ENCODE measurements around the gene PBRM1. TPM values are rescaled to one million over a fixed set of nuclear protein-coding genes. Genes with fewer than 3 reads are reported as not detected.

The PBRM1 gene
- total RNA-seq, 2 experiments from 2014 or later = 75.7 to 91.1 TPM

DNA sequence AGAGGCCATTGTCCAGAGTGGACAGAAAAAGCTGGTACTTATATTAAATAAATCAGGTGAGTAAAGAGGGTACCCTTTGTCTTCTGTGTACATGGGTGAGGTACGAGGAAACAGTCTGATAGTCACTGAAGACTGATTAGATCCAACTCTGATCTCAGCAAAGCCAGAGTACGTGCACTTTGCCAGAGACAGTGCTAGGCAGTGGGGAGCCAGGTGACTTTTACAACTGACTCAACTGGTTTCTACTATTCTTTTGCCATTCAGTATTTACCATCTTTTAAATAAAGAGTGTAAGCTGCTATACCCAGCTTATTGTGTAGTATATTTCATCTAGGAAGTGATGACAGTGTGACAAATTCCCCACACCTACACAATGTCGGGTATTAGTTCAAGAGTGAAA lies 3.4 kb upstream of the PBRM1 start:
- Histone ChIP-seq H3K27ac (ENCODE audit: low read depth, low read length, poor library complexity, severe bottlenecking) (no peak overlapping the region), H4K20me1 (ENCODE audit: insufficient read depth, low read length) (peaks cover 27% of the 10 kb centered on the region), H2AFZ (ENCODE audit: low read length) (no peak overlapping the region), H3K79me2 (ENCODE audit: insufficient read depth, low read depth, low read length) (peaks cover 73% of the 10 kb centered on the region), H3K4me1 (ENCODE audit: insufficient read depth, low read length, poor library complexity, severe bottlenecking) (peaks cover 29% of the 10 kb centered on the region), H3K4me2 (ENCODE audit: low read length) (peak overlapping the region; percentile 90; the same call in 1 of the 2 replicates), H3K36me3 (ENCODE audit: insufficient read depth, low read length) (peaks cover 81% of the 10 kb centered on the region), H3K4me3 (ENCODE audit: low read depth, low read length, poor library complexity, severe bottlenecking) (no peak overlapping the region), H3K9me2 (ENCODE audit: insufficient read depth, low read length) (no peaks in the 10 kb centered on the region), H3K9me3 (ENCODE audit: low read length) (no peaks in the 10 kb centered on the region)
- intact Hi-C loops (cut with micrococcal nuclease; ENCODE audit: unreplicated experiment) = loop anchor here (5.0 kb wide), 2 partner anchors 232 to 358 kb away; partner anchors contain the start of genes NISCH and SFMBT1
- ChIA-PET CTCF (ENCODE audit: unreplicated experiment) (interaction anchor here (0.6 kb wide), 1 partner anchor 65 kb away, joined by 3 read pairs; no protein-coding TSS in a partner anchor), POLR2A (interaction anchor here (0.5 to 5.3 kb wide), 4 partner anchors 10 to 82 kb away, joined by 3 to 44 read pairs (median 4); partner anchors contain the start of genes GLT8D1 and SPCS1)
- no TSS peak for BruUV-seq (replicated peaks)
- no peak for TF ChIP-seq EZH2phosphoT487 (IDR thresholded peaks at IDR 0.05; ENCODE audit: borderline replicate concordance, low read depth, low read length)
- TF ChIP-seq, protein P1, sequence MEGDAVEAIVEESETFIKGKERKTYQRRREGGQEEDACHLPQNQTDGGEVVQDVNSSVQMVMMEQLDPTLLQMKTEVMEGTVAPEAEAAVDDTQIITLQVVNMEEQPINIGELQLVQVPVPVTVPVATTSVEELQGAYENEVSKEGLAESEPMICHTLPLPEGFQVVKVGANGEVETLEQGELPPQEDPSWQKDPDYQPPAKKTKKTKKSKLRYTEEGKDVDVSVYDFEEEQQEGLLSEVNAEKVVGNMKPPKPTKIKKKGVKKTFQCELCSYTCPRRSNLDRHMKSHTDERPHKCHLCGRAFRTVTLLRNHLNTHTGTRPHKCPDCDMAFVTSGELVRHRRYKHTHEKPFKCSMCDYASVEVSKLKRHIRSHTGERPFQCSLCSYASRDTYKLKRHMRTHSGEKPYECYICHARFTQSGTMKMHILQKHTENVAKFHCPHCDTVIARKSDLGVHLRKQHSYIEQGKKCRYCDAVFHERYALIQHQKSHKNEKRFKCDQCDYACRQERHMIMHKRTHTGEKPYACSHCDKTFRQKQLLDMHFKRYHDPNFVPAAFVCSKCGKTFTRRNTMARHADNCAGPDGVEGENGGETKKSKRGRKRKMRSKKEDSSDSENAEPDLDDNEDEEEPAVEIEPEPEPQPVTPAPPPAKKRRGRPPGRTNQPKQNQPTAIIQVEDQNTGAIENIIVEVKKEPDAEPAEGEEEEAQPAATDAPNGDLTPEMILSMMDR (conservative IDR thresholded peaks at IDR 0.05; ENCODE audit: low read length) = no peak
- DNase-seq (ENCODE audit: low spot score) = no peak

DNA sequence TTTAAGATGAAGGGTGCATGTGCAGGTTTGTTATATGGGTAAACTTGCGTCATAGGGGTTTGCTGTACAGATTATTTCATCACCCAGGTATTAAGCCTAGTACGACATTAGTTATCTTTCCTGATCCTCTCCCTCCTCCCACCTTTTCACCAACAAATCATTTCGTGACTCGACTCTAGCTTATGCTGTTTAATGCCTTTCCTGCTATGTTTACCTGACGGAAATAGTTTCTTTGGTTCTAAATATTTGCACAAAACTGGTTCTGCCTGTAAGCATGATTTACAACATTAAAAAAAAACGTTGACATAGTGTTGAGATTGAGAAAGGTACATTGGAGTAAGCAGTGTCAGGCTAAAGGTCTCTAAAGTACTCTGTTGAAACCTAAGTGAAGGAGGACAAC lies 2.6 kb upstream of the PBRM1 start:
- POLR2A ChIA-PET = interaction anchor here (1.8 to 5.3 kb wide), 2 partner anchors 9 to 16 kb away, joined by 9 to 44 read pairs; partner anchors contain the start of genes GLT8D1 and SPCS1
- Histone ChIP-seq H3K79me2 (ENCODE audit: insufficient read depth, low read depth, low read length) (peaks cover 81% of the 10 kb centered on the region), H3K9me3 (ENCODE audit: low read length) (no peaks in the 10 kb centered on the region), H3K4me1 (ENCODE audit: insufficient read depth, low read length, poor library complexity, severe bottlenecking) (peaks cover 37% of the 10 kb centered on the region), H3K4me3 (ENCODE audit: low read depth, low read length, poor library complexity, severe bottlenecking) (no peak overlapping the region), H4K20me1 (ENCODE audit: insufficient read depth, low read length) (peaks cover 29% of the 10 kb centered on the region), H2AFZ (ENCODE audit: low read length) (no peak overlapping the region), H3K36me3 (ENCODE audit: insufficient read depth, low read length) (peaks cover 73% of the 10 kb centered on the region), H3K4me2 (ENCODE audit: low read length) (peak overlapping the region; percentile 90), H3K27ac (ENCODE audit: low read depth, low read length, poor library complexity, severe bottlenecking) (no peak overlapping the region), H3K9me2 (ENCODE audit: insufficient read depth, low read length) (no peaks in the 10 kb centered on the region)
- no peak for DNase-seq (ENCODE audit: low spot score)
- CTCF ChIA-PET (ENCODE audit: unreplicated experiment) = interaction anchor here (0.6 kb wide), 1 partner anchor 64 kb away, joined by 3 read pairs; no protein-coding TSS in a partner anchor
- no TSS peak for BruUV-seq (replicated peaks)
- TF ChIP-seq, protein P1 (conservative IDR thresholded peaks at IDR 0.05; ENCODE audit: low read length) = no peak
- no peak for TF ChIP-seq EZH2phosphoT487 (IDR thresholded peaks at IDR 0.05; ENCODE audit: borderline replicate concordance, low read depth, low read length)
- intact Hi-C loops (cut with micrococcal nuclease; ENCODE audit: unreplicated experiment) = loop anchor here (5.0 kb wide), 2 partner anchors 231 to 359 kb away; partner anchors contain the start of genes NISCH and SFMBT1

DNA sequence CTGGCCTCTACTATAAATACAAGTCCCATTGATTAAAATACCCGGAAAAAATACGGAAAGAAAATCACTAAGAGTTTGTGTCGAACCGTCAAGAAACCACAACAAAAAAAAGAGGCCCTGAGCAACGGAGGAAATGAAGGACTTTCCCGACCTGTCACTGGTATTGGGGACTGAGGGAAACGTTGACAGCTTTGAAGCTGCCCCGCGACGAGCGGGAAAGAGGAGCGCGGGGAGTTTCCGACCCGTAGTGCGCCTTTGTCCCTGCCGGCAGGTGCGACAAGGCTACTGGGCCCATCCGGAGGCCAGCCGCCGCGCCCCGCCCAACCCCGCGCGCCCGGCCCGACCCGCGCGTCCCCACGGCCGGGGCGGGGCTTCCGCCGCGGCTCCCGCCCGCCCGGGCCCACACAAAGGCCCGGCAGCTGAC lies 416 bp downstream of the PBRM1 start:
- peak overlapping the region; percentile 81 for H3K27ac ChIP-seq (ENCODE audit: low read depth, low read length, poor library complexity, severe bottlenecking)
- TF ChIP-seq, protein P1 (conservative IDR thresholded peaks at IDR 0.05; ENCODE audit: low read length) = no peak
- TF ChIP-seq EZH2phosphoT487 (IDR thresholded peaks at IDR 0.05; ENCODE audit: borderline replicate concordance, low read depth, low read length) = no peak
- no TSS peak for BruUV-seq (replicated peaks)
- intact Hi-C loops (cut with micrococcal nuclease; ENCODE audit: unreplicated experiment) = loop anchor here (1.0 to 5.0 kb wide), 4 partner anchors 21 to 362 kb away; partner anchors contain the start of genes NISCH, SFMBT1, SPCS1 and UQCC5
- peaks cover 63% of the 10 kb centered on the region for H3K36me3 ChIP-seq (ENCODE audit: insufficient read depth, low read length)
- peaks cover 31% of the 10 kb centered on the region; the same call in 1 of the 2 replicates for H4K20me1 ChIP-seq (ENCODE audit: insufficient read depth, low read length)
- ChIA-PET CTCF (ENCODE audit: unreplicated experiment) (no interaction called here), POLR2A (interaction anchor here (0.6 to 1.0 kb wide), 5 partner anchors 21 to 1244 kb away, joined by 3 to 4 read pairs (median 3); partner anchors contain the start of genes GLT8D1 and SPCS1)
- no peaks in the 10 kb centered on the region for H3K9me2 ChIP-seq (ENCODE audit: insufficient read depth, low read length)
- H3K4me2 ChIP-seq (ENCODE audit: low read length) = peak overlapping the region; percentile 97
- H3K9me3 ChIP-seq (ENCODE audit: low read length) = no peaks in the 10 kb centered on the region
- H3K79me2 ChIP-seq (ENCODE audit: insufficient read depth, low read depth, low read length) = peaks cover 89% of the 10 kb centered on the region
- peak overlapping the region; percentile 94 for H3K4me3 ChIP-seq (ENCODE audit: low read depth, low read length, poor library complexity, severe bottlenecking)
- DNase-seq (ENCODE audit: low spot score) = peak; percentile 88
- H2AFZ ChIP-seq (ENCODE audit: low read length) = peak overlapping the region; percentile 45; the same call in 1 of the 2 replicates
- H3K4me1 ChIP-seq (ENCODE audit: insufficient read depth, low read length, poor library complexity, severe bottlenecking) = peaks cover 44% of the 10 kb centered on the region
